Measurements from ENCODE around the gene PTPRD. TPM values are rescaled to one million over a fixed set of nuclear protein-coding genes. Genes with fewer than 3 reads are reported as not detected.

Gene PTPRD
- total and polyA plus RNA-seq, 9 of the 15 experiments (the other 6 are each of a cell fraction or from before 2014, with no cell fraction given): 0.11 TPM; not detected in 8

- no peak overlapping the region for H2AFZ ChIP-seq (ENCODE audit: low read depth, low read length)
- no peaks in the 10 kb centered on the region for H4K20me1 ChIP-seq (replicated peaks; ENCODE audit: control insufficient read depth, insufficient read depth, low read length)
- H3K4me3 ChIP-seq: no peak overlapping the region
- no TSS peak for BruUV-seq (replicated peaks)
- H3K4me2 ChIP-seq (ENCODE audit: insufficient read depth, low read length): no peak overlapping the region
- 0% methylated on average over 4 of the region's 6 CpGs for WGBS (ENCODE audit: insufficient coverage, low coverage, missing lambda C conversion rate)
- no peaks in the 10 kb centered on the region for H3K9me1 ChIP-seq (ENCODE audit: control insufficient read depth, insufficient read depth, low read length)
- no peaks in the 10 kb centered on the region for H3K4me1 ChIP-seq (replicated peaks in 1 of 2; ENCODE audit: control insufficient read depth in 2 of 2, insufficient read depth in 2 of 2, low read length in 2 of 2)
- no peak for FAIRE-seq
- H3K9ac ChIP-seq (ENCODE audit: insufficient read depth in 1 of 2, low read depth in 2 of 2, low read length in 2 of 2): no peak overlapping the region
- H3K36me3 ChIP-seq (ENCODE audit: control insufficient read depth, insufficient read depth, low read length): no peaks in the 10 kb centered on the region
- TF ChIP-seq HNRNPH1 (optimal IDR thresholded peaks at IDR 0.05; ENCODE audit: low read depth, low read length) (no peak), HMG20A (CRISPR knock-in tag; conservative IDR thresholded peaks at IDR 0.05) (no peak), MEF2D (tag; conservative IDR thresholded peaks at IDR 0.05; ENCODE audit: low read depth) (no peak), NR2F6 (CRISPR knock-in tag; IDR thresholded peaks at IDR 0.05) (no peak), FOXJ2 (tag; IDR thresholded peaks at IDR 0.05) (no peak), KAT2B (IDR thresholded peaks at IDR 0.05; ENCODE audit: low read depth, low read length) (no peak), BCLAF1 (IDR thresholded peaks at IDR 0.05; ENCODE audit: borderline replicate concordance in 1 of 2, control insufficient read depth in 1 of 2, low read depth in 2 of 2, low read length in 1 of 2) (no peak), HIVEP1 (CRISPR knock-in tag; IDR thresholded peaks at IDR 0.05) (no peak), RBM39 (optimal IDR thresholded peaks at IDR 0.05; ENCODE audit: low read depth, low read length) (no peak), RBM22 (IDR thresholded peaks at IDR 0.05; ENCODE audit: low read depth, low read length, poor library complexity, severe bottlenecking) (no peak), FOXJ3 (CRISPR knock-in tag; IDR thresholded peaks at IDR 0.05) (no peak), NCOR1 (IDR thresholded peaks at IDR 0.05) (no peak)
- no peak overlapping the region for H3K27ac ChIP-seq (ENCODE audit: extremely low read depth, low read depth, low read length)
- no peak for ATAC-seq
- CTCF ChIA-PET (ENCODE audit: low intra/inter-chr PET ratio): no interaction called here
- intact Hi-C loops (cut with micrococcal nuclease) (no loop called here), in situ Hi-C loops (cut with MboI) (no loop called here)
- H3K9me3 ChIP-seq (replicated peaks; ENCODE audit: control insufficient read depth, insufficient read depth, low read depth, low read length): no peaks in the 10 kb centered on the region
- no peak for DNase-seq (ENCODE audit: extremely low read depth in 1 of 4, low spot score in 3 of 4)
- H3K79me2 ChIP-seq (ENCODE audit: control insufficient read depth, insufficient read depth, low read length): no peaks in the 10 kb centered on the region
- POLR2A ChIA-PET: no interaction called here
- no peaks in the 10 kb centered on the region for H3K27me3 ChIP-seq (ENCODE audit: control insufficient read depth in 2 of 2, insufficient read depth in 2 of 2, low read length in 2 of 2)
Observed at GRCh38 chr9:8560560-8561525, 2052.0 kb downstream of the PTPRD start.
